ENCODE data around the gene PARP1. TPM values are rescaled to one million over a fixed set of nuclear protein-coding genes. Genes with fewer than 3 reads are reported as not detected.

PARP1 gene
- polyA plus RNA-seq, 3 donors: 17.7 to 30.0 (median 23.3) TPM

GRCh38 chr1:226404063-226404903 lies 3.6 kb downstream of the PARP1 start:
- intact Hi-C loops (cut with micrococcal nuclease): no loop called here
- H3K36me3 Mint-ChIP-seq: peaks cover 29 to 31% of the 10 kb centered on the region in 2 donors
- no peak overlapping the region for H3K4me3 Mint-ChIP-seq
- H2AFZ ChIP-seq (ENCODE audit: insufficient read depth, low read depth, low read length, poor library complexity, severe bottlenecking): no peak overlapping the region
- no peak for TF ChIP-seq CTCF (IDR thresholded peaks at IDR 0.05)
- WGBS (ENCODE audit: insufficient coverage): 72% methylated on average over 4 of the region's 5 CpGs
- H3K79me2 ChIP-seq (ENCODE audit: insufficient read depth, low read length): peaks cover 79% of the 10 kb centered on the region
- H3K27ac Mint-ChIP-seq: peak overlapping the region in 4 of 7 donors; percentile 31 to 76 (median 53)
- no peak overlapping the region for H3K9ac ChIP-seq (ENCODE audit: insufficient read depth, low read length, poor library complexity, severe bottlenecking)
- H3K4me1 Mint-ChIP-seq: peaks cover 42% of the 10 kb centered on the region
- H3K36me3 ChIP-seq (replicated peaks in 1 of 2; ENCODE audit: control insufficient read depth in 1 of 2, insufficient read depth in 2 of 2, low read length in 2 of 2): peaks cover 33 to 39% of the 10 kb centered on the region in 2 donors
- no peaks in the 10 kb centered on the region for H3K9me3 ChIP-seq (replicated peaks in 1 of 2; ENCODE audit: control insufficient read depth in 1 of 2, insufficient read depth in 1 of 2, low read length in 2 of 2)
- peaks cover 53% of the 10 kb centered on the region for H4K20me1 ChIP-seq (ENCODE audit: insufficient read depth, low read length)
- H3K4me1 ChIP-seq (ENCODE audit: control insufficient read depth in 1 of 2, insufficient read depth in 2 of 2, low read length in 2 of 2): peaks cover 27 to 40% of the 10 kb centered on the region in 2 donors
- H3K27me3 ChIP-seq (ENCODE audit: control insufficient read depth in 2 of 2, insufficient read depth in 2 of 2, low read length in 2 of 2): no peaks in the 10 kb centered on the region
- H3K27me3 Mint-ChIP-seq (ENCODE audit: low read depth in 3 of 3): no peaks in the 10 kb centered on the region
- peak overlapping the region in 1 of 2 donors; percentile 76 for H3K27ac ChIP-seq (ENCODE audit: low read depth in 1 of 2, low read length in 2 of 2)
- H3K4me3 ChIP-seq (replicated peaks in 1 of 3; ENCODE audit: low read depth in 2 of 3, low read length in 3 of 3): no peak overlapping the region
- DNase-seq: no peak
- H3K4me2 ChIP-seq (replicated peaks; ENCODE audit: extremely low read depth, low read length, poor library complexity, severe bottlenecking): no peak overlapping the region
- peaks cover 0 to 2% (median 0%) of the 10 kb centered on the region in 7 donors for H3K9me3 Mint-ChIP-seq

- H3K4me3 Mint-ChIP-seq: no peak overlapping the region
- Histone ChIP-seq H2AFZ (ENCODE audit: insufficient read depth, low read depth, low read length, poor library complexity, severe bottlenecking) (no peak overlapping the region), H4K20me1 (ENCODE audit: insufficient read depth, low read length) (peaks cover 53% of the 10 kb centered on the region), H3K9me3 (replicated peaks in 1 of 2; ENCODE audit: control insufficient read depth in 1 of 2, insufficient read depth in 1 of 2, low read length in 2 of 2) (no peaks in the 10 kb centered on the region), H3K4me3 (replicated peaks in 1 of 3; ENCODE audit: low read depth in 2 of 3, low read length in 3 of 3) (no peak overlapping the region), H3K27me3 (ENCODE audit: control insufficient read depth in 2 of 2, insufficient read depth in 2 of 2, low read length in 2 of 2) (no peaks in the 10 kb centered on the region), H3K4me2 (replicated peaks; ENCODE audit: extremely low read depth, low read length, poor library complexity, severe bottlenecking) (no peak overlapping the region), H3K36me3 (replicated peaks in 1 of 2; ENCODE audit: control insufficient read depth in 1 of 2, insufficient read depth in 2 of 2, low read length in 2 of 2) (peaks cover 37 to 47% of the 10 kb centered on the region in 2 donors), H3K79me2 (ENCODE audit: insufficient read depth, low read length) (peaks cover 85% of the 10 kb centered on the region), H3K9ac (ENCODE audit: insufficient read depth, low read length, poor library complexity, severe bottlenecking) (no peak overlapping the region), H3K27ac (ENCODE audit: low read depth in 1 of 2, low read length in 2 of 2) (peak overlapping the region in 1 of 2 donors; percentile 0), H3K4me1 (ENCODE audit: control insufficient read depth in 1 of 2, insufficient read depth in 2 of 2, low read length in 2 of 2) (peaks cover 27 to 38% of the 10 kb centered on the region in 2 donors)
- peaks cover 0 to 2% (median 0%) of the 10 kb centered on the region in 7 donors for H3K9me3 Mint-ChIP-seq
- no peak for DNase-seq
- 97% methylated on average over 7 of the region's 15 CpGs for WGBS (ENCODE audit: insufficient coverage)
- intact Hi-C loops (cut with micrococcal nuclease): no loop called here
- TF ChIP-seq CTCF (IDR thresholded peaks at IDR 0.05): no peak
- H3K36me3 Mint-ChIP-seq: peaks cover 33 to 38% of the 10 kb centered on the region in 2 donors
- H3K27ac Mint-ChIP-seq: peak overlapping the region in 4 of 7 donors; percentile 31 to 76 (median 34)
- no peaks in the 10 kb centered on the region for H3K27me3 Mint-ChIP-seq (ENCODE audit: low read depth in 3 of 3)
- H3K4me1 Mint-ChIP-seq: peaks cover 42% of the 10 kb centered on the region
Observed at GRCh38 chr1:226403201-226404034, 4.5 kb downstream of the PARP1 start.

Data from CD14-positive monocyte (primary cell).